GM12872 (cell line): ENCODE data around the gene THAP4.

ENCODE experiments used
- CTCF ChIP-seq: IDR thresholded peaks from 3 replicates; pipeline ENCODE4 v1.5.1; 2011; ENCODE audit warnings: low read depth, mild to moderate bottlenecking, low read length, moderate library complexity; ENCODE audit not compliant: insufficient read depth

THAP4 gene

DNA sequence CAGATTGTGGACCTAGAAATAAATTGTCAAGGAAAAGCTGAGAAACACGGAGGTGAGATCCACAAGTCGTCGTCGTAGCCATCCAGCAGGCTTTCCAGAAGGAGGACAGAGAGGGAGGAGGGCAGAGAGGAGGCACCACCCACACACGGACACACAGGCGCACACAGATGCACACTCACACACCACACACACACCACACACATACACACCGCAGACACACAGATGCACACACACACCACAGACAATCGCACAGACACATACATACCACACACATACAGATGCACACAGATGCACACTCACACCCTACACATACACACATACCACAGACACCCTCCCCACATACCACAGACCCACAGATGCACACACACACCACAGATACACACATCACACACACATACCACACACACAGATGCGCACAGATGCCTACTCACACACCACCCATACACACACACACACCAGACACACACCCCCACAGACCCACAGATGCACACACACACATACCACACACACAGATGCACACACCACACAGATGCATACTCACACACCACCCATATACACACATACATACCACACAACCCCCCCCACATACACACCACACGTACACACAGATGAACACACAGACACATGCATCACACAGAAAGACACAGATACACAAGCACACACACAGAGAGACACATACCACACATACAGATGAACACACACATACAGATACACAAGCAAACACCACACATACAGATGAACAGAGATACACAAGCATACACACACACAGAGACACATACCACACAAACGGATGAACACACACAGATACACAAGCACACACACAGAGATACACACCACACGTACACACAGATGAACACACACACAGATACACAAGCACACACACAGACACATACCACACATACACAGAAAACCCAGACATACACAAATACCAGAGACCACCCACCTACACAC is 91.2 kb downstream of the THAP4 start:
- no peak for TF ChIP-seq CTCF

DNA sequence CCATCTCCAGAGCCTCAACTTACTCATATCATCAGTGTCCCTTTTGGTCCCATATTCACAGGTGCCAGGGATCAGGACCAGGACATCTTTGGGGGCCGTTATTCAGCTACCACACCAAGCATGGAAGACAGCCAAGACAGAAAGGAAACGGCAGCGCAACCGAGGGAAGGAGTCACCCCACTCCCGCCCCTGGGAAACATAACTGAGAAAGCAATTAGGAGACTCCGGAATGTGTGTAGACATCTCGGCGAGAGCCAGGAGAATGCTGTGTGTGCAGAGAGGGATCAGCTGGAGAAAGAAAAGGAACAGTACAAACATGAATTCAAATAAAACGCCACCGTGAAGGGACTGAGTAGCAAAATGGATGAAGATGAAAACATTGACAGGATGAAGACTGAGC is 91.9 kb downstream of the THAP4 start:
- no peak for TF ChIP-seq CTCF

- no peak for TF ChIP-seq CTCF
These were observed 94.7 kb downstream of the THAP4 start for GRCh38 chr2:241542278-241542605.

GRCh38 chr2:241541564-241542277 is 95.2 kb downstream of the THAP4 start:
- no peak for TF ChIP-seq CTCF

GRCh38 chr2:241540771-241541561 is 96.0 kb downstream of the THAP4 start:
- no peak for TF ChIP-seq CTCF

DNA sequence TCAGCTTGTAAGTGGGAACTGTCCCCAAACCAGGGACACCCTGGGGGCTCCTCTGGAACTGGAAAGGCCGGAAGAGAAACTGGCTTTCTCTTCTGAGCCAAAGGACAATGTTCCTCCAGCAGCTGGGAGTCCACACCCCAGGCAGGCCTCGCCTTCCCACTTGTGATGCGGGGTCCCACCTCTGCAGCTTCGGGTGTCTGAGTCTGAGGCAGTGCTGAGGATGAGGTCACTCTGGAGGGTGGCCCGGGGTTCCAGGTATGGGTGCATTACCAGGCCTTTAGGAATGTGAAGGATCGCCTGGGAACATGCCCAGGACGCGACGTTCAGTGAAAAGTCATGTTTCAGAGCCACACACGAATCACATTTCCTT is 96.6 kb downstream of the THAP4 start:
- TF ChIP-seq CTCF = no peak

DNA sequence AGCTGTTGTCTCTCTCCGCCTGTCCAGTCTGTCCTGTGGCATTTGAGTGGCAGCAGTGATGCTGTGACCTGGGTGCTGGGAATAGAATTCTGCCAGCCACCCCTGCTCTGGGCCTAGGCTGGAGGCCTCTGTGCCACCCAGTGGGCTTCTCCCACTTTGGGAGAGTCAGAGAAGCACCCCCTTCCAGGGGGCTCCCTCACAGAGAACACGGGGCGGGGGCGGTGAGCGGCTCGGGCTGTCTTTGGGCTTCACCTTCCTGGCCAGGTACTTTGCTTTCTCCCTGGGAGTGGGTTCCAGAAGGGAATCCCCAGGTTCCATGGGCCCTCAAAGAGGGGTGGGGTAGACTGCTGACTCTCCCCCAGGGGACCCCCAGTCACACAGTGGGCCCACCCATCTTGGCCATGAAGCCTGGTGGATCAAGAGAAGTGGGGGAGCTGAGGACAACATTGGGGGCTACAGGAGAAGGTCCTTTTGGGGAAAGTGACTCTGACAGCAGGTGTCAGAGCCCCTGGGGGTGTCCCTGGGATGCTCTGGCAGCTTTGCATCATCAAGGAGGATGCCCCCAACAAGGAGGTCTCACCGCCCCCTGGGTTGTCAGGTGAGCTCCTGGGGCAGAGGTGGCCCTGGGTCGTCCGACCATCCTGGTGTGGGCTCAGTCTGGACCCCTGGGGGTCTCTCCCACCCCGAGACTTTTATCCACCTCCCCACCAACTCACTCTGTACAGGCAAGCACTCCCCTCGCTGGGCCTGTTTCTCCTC is 97.2 kb downstream of the THAP4 start:
- TF ChIP-seq CTCF = no peak
